Mucosa of descending colon (tissue), 3 donors: ENCODE measurements around the gene TMEM232. TPM values are rescaled to one million over a fixed set of nuclear protein-coding genes. Genes with fewer than 3 reads are reported as not detected.

ENCODE experiments used
- ATAC-seq: fragments of 200-7000 bp; cut with Tn5 transposase; one replicate; pipeline ENCODE4 v1.9.1; 2020; ENCODE audit warnings: mild to moderate bottlenecking, moderate library complexity
- DNase-seq, 3 donors: peaks; one replicate each; pipeline ENCODE4 v3.0.0-alpha.2; 2020
- H3K36me3 ChIP-seq: fragments of 200-600 bp; one replicate; pipeline ENCODE4 v1.8.0; 2021; ENCODE audit warnings: low read depth, mild to moderate bottlenecking
- H3K4me1 ChIP-seq: fragments of 200-600 bp; one replicate; pipeline ENCODE4 v1.8.0; 2021; ENCODE audit warnings: low read depth, mild to moderate bottlenecking
- H3K4me3 ChIP-seq: fragments of 200-600 bp; one replicate; pipeline ENCODE4 v1.8.0; 2021; ENCODE audit warnings: mild to moderate bottlenecking
- H3K9me3 ChIP-seq: fragments of 200-600 bp; one replicate; pipeline ENCODE4 v1.8.0; 2021; ENCODE audit warnings: mild to moderate bottlenecking
- intact Hi-C, 2 donors: fragments of 100-400 bp; cut with DNase I in 1 of 2; cut with micrococcal nuclease in 1 of 2; formaldehyde crosslinking; loops; one replicate each; pipeline versions ENCODE4 v1.11.0 to v1.11.1; 2022; cut with DNase I, micrococcal nuclease
- total RNA-seq, 3 donors: library from RNA; stranded (reverse); fragmentation: NEBNext Ultra II Directional in 2 of 3; extraction: Animal tissue kit (Norgen Biotek cat#: 25700) in 2 of 3; gene quantifications; one replicate each; pipeline versions ENCODE4 v1.2.1 to v1.2.4, GENCODE V29; 2021 to 2023
- TF ChIP-seq, protein P1 (sequence below): fragments of 200-600 bp; IDR thresholded peaks from one replicate; pipeline ENCODE4 v1.8.0; 2022; ENCODE audit warnings: antibody characterized with exemption, mild to moderate bottlenecking
- donor health status: DM: no; HTN: no; CAD: no; lungs with moderate emphysema.
- donor health status: DM: no; HTN: no; CAD: no.
- donor health status: DM: no; HTN: yes; CAD: no.

TMEM232 gene
- total RNA-seq, 3 donors from 2014 or later = 1.0 to 3.9 (median 3.0) TPM

DNA sequence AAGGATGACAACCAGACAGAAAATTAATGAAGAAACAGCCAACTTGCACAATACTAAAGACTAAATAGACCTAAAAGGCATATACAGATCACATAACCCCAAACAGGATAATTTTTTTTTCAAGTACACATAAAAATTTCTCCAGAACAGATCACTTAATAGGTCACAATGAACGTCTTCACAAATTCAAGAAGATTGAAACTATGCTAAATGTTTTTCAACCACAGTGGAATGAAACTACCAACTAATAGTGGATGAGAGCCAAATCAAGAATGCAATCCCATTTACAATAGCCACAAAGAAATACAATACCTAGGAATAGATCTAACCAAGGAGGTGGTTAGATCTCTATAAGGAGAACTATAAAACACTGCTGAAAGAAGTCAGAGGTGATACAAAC, 145.8 kb downstream of the TMEM232 start:
- no peak for DNase-seq
- no peaks in the 10 kb centered on the region for H3K9me3 ChIP-seq
- TF ChIP-seq, protein P1, sequence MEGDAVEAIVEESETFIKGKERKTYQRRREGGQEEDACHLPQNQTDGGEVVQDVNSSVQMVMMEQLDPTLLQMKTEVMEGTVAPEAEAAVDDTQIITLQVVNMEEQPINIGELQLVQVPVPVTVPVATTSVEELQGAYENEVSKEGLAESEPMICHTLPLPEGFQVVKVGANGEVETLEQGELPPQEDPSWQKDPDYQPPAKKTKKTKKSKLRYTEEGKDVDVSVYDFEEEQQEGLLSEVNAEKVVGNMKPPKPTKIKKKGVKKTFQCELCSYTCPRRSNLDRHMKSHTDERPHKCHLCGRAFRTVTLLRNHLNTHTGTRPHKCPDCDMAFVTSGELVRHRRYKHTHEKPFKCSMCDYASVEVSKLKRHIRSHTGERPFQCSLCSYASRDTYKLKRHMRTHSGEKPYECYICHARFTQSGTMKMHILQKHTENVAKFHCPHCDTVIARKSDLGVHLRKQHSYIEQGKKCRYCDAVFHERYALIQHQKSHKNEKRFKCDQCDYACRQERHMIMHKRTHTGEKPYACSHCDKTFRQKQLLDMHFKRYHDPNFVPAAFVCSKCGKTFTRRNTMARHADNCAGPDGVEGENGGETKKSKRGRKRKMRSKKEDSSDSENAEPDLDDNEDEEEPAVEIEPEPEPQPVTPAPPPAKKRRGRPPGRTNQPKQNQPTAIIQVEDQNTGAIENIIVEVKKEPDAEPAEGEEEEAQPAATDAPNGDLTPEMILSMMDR = no peak
- ATAC-seq = no peak
- intact Hi-C loops = no loop called here
- H3K4me3 ChIP-seq = no peak overlapping the region
- H3K36me3 ChIP-seq = no peaks in the 10 kb centered on the region
- no peaks in the 10 kb centered on the region for H3K4me1 ChIP-seq

DNA sequence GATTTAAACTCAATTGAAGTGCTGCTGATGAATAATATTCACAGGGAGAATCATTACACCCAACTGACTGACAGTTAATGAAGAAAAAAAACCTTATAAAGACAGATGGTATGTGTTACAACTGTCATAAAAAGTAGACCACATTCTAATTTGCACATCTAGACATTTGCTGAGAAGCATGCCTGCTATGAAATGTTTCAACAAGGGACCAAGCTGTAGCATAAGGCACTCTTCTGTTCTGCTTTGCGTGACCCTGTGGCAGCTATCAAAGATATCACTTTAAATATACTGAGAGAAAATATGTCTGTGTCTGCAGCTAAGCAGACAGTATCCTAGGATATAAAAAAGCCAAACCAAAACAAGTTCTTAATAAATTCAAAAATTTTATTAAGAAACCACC, 153.7 kb downstream of the TMEM232 start:
- Histone ChIP-seq H3K4me3 (no peak overlapping the region), H3K36me3 (no peaks in the 10 kb centered on the region), H3K4me1 (no peaks in the 10 kb centered on the region), H3K9me3 (no peaks in the 10 kb centered on the region)
- ATAC-seq (no peak), DNase-seq (no peak)
- intact Hi-C loops = no loop called here
- TF ChIP-seq, protein P1 = no peak

DNA sequence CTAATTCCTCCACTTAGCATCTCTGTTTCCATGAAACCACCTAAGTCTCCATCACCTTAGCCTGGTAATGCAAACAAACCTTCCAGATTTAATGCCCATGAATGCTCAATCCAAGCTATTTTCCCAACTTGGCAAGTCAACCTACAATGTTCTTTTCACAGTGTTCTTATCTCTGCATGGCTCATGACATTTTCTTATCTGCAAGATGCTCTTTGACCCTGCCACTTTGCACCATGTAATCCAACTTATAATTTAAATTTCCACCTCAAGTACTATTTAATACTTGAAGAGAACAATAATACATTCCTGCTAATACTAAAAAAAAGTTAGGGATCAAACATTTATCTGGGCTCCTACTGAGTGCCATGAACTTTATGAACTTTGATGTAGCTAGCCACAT, 164.3 kb downstream of the TMEM232 start:
- ATAC-seq = no peak
- intact Hi-C loops = no loop called here
- TF ChIP-seq, protein P1 = no peak
- no peaks in the 10 kb centered on the region for H3K4me1 ChIP-seq
- DNase-seq = no peak
- H3K36me3 ChIP-seq = no peaks in the 10 kb centered on the region
- no peaks in the 10 kb centered on the region for H3K9me3 ChIP-seq
- H3K4me3 ChIP-seq = no peak overlapping the region

DNA sequence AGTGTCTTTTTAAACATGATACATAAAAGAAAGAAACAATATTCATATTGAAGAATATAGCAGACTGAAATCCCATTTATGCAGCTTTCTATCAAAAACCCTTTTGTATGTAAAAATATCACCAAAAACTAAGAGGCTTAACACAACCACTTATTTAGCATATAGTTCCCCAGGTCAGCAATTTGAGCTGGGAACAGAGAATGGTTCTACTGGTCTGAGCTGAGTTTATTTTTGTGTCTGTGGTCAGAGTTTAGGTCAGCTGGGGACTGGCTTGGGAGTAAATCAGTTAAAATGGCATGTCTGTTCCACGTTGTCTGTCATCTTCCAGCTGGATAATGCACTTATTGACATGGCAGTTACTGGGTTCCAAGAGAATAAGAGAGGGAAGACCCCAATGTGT, 165.0 kb downstream of the TMEM232 start:
- DNase-seq = no peak
- ATAC-seq = no peak
- Histone ChIP-seq H3K4me1 (no peaks in the 10 kb centered on the region), H3K36me3 (no peaks in the 10 kb centered on the region), H3K4me3 (no peak overlapping the region), H3K9me3 (no peaks in the 10 kb centered on the region)
- TF ChIP-seq, protein P1 = no peak
- intact Hi-C loops = no loop called here

DNA sequence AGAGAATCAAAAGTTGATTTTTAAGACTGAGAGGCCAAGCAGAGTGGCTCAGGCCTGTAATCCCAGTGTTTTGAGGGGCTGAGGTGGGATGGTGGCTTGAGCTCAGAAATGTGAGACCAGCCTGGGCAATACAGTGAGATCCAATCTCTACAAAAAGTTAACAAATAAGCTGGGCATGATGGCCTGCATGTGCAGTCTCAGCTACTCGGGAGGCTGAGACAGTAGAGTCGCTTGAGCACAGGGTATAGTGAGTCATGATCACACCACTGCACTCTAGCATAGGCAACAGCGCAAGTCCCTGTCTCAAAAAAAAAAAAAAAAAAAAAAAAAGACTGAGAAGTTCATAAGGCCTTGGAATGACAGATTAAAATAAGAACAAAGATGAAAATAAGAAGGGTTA, 177.2 kb downstream of the TMEM232 start:
- intact Hi-C loops = no loop called here
- DNase-seq = no peak
- ATAC-seq = no peak
- H3K9me3 ChIP-seq = no peaks in the 10 kb centered on the region
- H3K4me3 ChIP-seq = no peak overlapping the region
- no peaks in the 10 kb centered on the region for H3K36me3 ChIP-seq
- no peaks in the 10 kb centered on the region for H3K4me1 ChIP-seq
- TF ChIP-seq, protein P1 = no peak

DNA sequence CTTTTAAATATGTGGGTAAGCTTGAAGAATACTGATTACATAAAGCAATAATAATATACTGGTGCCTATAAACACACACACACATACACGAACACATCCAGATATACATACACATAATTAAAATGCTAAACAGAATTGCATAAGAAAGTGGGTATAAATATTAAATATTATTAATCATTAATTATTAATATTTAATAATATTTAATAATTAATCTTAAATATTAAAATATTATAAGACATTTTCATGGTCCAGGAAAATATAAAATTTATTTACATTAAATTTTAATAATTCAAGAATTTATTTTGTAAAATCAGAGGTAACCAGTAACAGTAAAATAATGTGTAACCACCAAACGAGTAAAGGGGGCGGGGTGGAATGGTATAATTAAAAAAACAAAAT, 178.3 kb downstream of the TMEM232 start:
- no peaks in the 10 kb centered on the region for H3K9me3 ChIP-seq
- DNase-seq (no peak), ATAC-seq (no peak)
- no peak overlapping the region for H3K4me3 ChIP-seq
- no peaks in the 10 kb centered on the region for H3K36me3 ChIP-seq
- no peaks in the 10 kb centered on the region for H3K4me1 ChIP-seq
- intact Hi-C loops = no loop called here
- TF ChIP-seq, protein P1 = no peak
